Measurements from ENCODE around the gene PCDHGA3.
"Not testable (repeated sequence)": the region's sequence is repeated elsewhere in the genome, so short reads cannot be mapped to it uniquely, and the experiment has no call there.

PCDHGA3 gene

GRCh38 chr5:141346017-141346416, 2.4 kb downstream of the PCDHGA3 start:
- not testable (repeated sequence) for DNase-seq (ENCODE audit: low read depth in 3 of 3)

- DNase-seq (ENCODE audit: low read depth in 3 of 3), result no peak
Observed at GRCh38 chr5:141349917-141350619, 6.4 kb downstream of the PCDHGA3 start, which contains the start of gene PCDHGB1. Gene PCDHGB1, plus strand, starts transcription at chr5:141350099. Its CDS starts 162 bp downstream, at chr5:141350261.

DNA sequence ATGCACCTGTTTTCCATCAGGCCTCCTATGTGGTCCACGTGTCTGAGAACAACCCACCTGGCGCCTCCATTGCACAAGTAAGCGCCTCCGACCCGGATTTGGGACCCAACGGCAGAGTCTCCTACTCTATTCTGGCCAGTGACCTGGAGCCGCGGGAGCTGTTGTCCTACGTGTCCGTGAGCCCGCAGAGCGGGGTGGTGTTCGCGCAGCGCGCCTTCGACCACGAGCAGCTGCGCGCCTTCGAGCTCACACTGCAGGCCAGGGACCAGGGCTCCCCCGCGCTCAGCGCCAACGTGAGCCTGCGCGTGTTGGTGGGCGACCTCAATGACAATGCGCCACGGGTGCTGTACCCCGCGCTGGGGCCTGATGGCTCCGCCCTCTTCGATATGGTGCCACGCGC, 8.0 kb downstream of the PCDHGA3 start:
- DNase-seq (ENCODE audit: low read depth in 3 of 3), result no peak

GRCh38 chr5:141354900-141355469, 11.4 kb downstream of the PCDHGA3 start, which contains the start of gene PCDHGA4:
Gene PCDHGA4, plus strand, starts transcription at chr5:141355021. Its CDS starts 87 bp downstream, at chr5:141355108.
- DNase-seq (ENCODE audit: low read depth in 3 of 3), result no peak

GRCh38 chr5:141355641-141356040, 12.0 kb downstream of the PCDHGA3 start:
- DNase-seq (ENCODE audit: low read depth in 3 of 3), result no peak

DNA sequence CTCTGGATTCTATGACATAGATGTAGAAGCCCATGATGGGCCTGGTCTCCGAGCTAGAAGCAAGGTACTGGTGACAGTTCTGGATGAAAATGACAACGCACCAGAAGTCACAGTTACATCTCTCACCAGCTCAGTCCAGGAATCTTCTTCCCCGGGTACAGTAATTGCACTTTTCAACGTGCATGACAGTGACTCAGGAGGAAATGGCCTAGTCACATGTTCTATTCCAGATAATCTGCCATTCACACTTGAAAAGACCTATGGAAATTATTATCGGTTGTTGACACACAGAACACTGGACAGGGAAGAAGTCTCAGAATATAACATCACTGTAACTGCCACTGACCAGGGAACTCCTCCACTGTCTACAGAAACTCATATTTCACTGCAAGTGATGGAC, 12.5 kb downstream of the PCDHGA3 start:
- DNase-seq (ENCODE audit: low read depth in 3 of 3), result no peak

DNA sequence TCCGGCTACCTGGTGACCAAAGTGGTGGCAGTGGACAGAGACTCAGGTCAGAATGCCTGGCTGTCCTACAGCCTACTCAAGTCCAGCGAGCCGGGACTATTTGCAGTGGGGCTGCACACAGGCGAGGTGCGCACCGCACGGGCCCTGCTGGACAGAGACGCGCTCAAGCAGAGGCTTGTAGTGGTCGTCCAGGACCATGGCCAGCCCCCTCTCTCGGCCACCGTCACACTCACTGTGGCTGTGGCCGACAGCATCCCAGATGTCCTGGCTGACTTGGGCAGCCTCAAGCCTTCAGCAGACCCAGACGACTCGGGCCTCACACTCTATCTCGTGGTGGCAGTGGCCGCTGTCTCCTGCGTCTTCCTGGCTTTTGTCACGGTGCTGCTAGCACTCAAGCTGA, 13.3 kb downstream of the PCDHGA3 start:
- no peak for DNase-seq (ENCODE audit: low read depth in 3 of 3)

DNA sequence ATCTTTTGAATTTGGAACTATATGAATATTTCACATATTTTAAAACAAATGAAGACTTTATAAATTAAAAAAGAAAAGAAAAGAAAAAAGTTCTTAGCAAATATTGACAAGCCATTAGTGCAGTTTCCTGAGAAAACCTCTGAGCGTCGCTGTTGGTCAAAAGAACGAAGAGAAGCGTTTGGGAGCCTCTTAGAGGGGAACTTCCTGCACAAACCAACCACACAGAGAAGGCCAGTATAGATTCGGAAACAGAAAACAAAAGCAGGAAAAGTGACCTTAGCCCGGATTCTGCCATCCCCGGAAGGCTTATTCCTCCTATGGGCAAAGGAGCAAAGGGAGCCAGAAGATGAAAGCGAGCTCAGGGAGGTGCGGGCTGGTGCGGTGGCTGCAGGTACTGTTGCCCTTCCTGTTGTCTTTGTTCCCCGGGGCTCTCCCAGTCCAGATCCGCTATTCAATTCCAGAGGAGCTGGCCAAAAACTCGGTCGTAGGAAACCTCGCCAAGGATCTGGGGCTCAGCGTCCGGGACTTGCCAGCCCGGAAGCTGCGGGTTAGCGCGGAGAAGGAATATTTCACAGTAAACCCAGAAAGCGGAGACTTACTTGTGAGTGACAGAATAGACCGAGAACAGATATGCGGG, 16.3 kb downstream of the PCDHGA3 start, which contains the start of gene PCDHGB2:
TSS of gene PCDHGB2 (plus strand) at position 205 of the 637 bp plus-strand sequence. CDS start at position 347, 142 bp downstream.
- no peak for DNase-seq (ENCODE audit: low read depth in 3 of 3)

DNA sequence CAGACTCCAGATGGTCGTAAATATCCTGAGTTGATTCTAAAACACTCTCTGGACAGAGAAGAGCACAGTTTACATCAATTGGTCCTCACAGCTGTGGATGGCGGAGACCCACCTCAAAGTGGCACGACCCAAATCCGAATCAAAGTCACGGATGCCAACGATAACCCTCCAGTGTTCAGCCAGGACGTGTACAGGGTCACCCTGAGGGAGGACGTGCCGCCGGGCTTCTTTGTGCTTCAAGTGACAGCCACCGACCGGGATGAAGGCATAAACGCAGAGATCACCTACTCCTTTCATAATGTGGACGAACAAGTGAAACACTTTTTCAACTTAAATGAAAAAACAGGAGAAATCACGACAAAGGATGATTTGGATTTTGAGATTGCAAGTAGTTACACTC, 17.1 kb downstream of the PCDHGA3 start:
- no peak for DNase-seq (ENCODE audit: low read depth in 3 of 3)

DNA sequence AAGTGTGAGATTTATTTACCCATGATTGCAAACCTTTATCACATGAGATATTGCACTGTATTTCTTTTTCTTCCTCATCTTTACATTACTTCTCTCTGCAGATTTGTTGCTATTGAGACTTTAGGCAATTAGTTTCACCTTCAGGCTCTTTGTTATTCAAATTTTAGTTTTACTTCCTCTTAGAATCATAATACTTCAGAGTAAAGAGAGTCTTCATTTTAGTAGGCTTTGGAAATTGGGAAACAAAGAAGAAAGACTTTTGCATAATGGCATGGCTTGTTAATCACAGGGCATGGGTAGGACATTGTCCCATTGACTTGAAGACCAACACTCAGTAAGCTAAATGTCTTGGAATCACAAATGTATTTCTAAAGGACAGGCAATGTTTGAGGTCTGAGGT, 19.1 kb downstream of the PCDHGA3 start:
- DNase-seq (ENCODE audit: low read depth in 3 of 3), result no peak

DNA sequence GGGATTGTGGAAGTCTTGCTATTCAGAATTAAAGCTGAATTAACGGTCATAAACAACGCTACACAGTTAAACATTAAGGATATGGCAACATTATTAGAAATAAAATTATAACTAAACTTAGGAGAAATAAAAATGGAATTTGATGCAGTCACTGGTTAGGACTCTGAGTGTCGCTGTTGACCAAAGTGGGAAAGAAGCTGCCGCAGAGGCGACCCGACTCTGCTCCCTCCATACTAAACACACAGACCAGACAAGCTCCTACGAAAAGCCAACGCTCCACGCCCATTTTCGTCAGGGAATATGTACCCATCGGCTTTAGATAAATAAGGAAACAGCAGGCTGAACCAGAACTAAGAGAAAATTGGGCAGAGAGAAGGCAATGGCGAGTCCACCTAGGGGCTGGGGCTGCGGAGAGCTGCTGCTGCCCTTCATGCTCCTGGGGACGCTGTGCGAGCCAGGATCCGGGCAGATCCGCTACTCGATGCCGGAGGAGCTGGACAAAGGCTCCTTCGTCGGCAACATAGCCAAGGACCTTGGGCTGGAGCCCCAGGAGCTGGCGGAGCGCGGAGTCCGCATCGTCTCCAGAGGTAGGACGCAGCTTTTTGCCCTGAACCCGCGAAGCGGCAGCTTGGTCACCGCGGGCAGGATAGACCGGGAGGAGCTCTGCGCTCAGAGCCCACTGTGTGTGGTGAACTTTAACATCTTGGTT, 20.5 kb downstream of the PCDHGA3 start, which contains the start of gene PCDHGA5:
TSS of gene PCDHGA5 (plus strand) at position 211 of the 709 bp plus-strand sequence. CDS start at position 380, 169 bp downstream.
- no peak for DNase-seq (ENCODE audit: low read depth in 3 of 3)

- DNase-seq (ENCODE audit: low read depth in 3 of 3), result no peak
Observed at GRCh38 chr5:141366016-141366896, 22.6 kb downstream of the PCDHGA3 start.

GRCh38 chr5:141369994-141370848, 26.6 kb downstream of the PCDHGA3 start, which contains the start of gene PCDHGB3:
Gene PCDHGB3, plus strand, starts transcription at chr5:141370242. Its CDS starts 153 bp downstream, at chr5:141370395.
- DNase-seq (ENCODE audit: low read depth in 3 of 3), result no peak

DNA sequence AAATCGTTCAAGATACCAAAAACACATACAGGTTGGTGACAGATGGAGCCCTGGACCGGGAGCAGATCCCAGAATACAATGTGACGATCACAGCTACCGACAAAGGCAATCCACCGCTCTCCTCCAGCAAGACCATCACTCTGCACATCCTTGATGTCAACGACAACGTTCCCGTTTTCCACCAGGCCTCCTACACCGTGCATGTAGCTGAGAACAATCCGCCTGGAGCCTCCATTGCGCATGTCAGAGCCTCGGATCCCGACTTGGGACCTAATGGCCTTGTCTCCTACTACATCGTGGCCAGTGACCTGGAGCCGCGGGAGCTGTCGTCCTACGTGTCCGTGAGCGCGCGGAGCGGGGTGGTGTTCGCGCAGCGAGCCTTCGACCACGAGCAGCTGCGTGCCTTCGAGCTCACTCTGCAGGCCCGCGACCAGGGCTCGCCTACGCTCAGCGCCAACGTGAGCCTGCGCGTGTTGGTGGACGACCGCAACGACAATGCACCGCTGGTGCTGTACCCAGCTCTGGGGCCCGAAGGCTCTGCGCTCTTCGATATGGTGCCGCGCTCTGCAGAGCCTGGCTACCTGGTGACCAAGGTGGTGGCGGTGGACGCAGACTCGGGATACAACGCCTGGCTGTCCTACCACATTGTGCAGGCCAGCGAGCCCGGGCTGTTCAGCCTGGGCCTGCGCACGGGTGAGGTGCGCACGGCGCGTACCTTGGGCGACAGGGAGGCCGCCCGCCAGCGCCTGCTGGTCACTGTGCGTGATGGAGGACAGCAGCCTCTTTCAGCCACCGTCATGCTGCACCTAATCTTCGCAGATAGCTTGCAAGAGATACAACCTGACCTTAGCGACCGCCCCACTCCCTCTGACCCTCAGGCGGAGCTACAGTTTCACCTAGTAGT, 28.2 kb downstream of the PCDHGA3 start:
- no peak for DNase-seq (ENCODE audit: low read depth in 3 of 3)

- no peak for DNase-seq (ENCODE audit: low read depth in 3 of 3)
Observed at GRCh38 chr5:141373673-141374317, 30.2 kb downstream of the PCDHGA3 start, which contains the start of gene PCDHGA6. Gene PCDHGA6, plus strand, starts transcription at chr5:141373891. Its CDS starts 193 bp downstream, at chr5:141374084.

DNA sequence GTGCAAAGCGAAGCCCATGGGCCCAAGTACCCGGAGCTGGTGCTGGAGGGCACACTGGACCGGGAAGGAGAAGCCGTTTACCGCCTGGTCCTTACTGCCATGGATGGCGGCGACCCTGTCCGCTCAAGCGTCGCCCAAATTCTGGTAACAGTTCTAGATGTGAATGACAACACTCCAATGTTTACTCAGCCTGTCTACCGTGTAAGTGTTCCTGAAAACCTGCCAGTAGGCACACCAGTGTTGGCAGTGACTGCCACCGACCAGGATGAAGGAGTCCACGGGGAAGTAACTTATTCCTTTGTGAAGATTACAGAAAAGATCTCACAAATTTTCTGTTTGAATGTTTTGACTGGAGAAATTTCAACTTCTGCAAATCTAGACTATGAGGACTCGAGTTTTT, 31.0 kb downstream of the PCDHGA3 start:
- DNase-seq (ENCODE audit: low read depth in 3 of 3), result no peak

DNA sequence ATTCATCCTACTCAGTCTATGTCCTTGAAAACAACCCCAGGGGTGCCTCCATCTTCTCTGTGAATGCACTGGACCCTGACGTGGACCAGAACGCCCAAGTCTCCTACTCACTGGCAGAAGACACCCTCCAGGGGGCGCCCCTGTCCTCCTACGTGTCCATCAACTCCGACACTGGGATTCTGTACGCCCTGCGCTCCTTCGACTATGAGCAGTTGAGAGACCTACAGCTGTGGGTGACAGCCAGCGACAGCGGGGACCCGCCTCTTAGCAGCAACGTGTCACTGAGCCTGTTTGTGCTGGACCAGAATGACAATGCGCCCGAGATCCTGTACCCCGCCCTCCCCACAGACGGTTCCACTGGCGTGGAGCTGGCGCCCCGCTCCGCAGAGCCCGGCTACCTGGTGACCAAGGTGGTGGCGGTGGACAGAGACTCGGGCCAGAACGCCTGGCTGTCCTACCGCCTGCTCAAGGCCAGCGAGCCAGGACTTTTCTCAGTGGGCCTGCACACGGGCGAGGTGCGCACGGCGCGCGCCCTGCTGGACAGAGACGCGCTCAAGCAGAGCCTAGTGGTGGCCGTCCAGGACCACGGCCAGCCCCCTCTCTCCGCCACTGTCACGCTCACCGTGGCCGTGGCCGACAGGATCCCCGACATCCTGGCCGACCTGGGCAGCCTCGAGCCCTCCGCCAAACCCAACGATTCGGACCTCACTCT, 32.0 kb downstream of the PCDHGA3 start:
- not testable (repeated sequence) for DNase-seq (ENCODE audit: low read depth in 3 of 3)

Data from stimulated activated CD4-positive, alpha-beta T cell treated with anti-CD3 and anti-CD28 coated beads, TNF-alpha, amount 100 ng/mL, for 4 hours (primary cell).